ENCODE data around the gene ZNF506.
"Not testable (repeated sequence)": the region's sequence is repeated elsewhere in the genome, so short reads cannot be mapped to it uniquely, and the experiment has no call there.

ZNF506 gene

DNA sequence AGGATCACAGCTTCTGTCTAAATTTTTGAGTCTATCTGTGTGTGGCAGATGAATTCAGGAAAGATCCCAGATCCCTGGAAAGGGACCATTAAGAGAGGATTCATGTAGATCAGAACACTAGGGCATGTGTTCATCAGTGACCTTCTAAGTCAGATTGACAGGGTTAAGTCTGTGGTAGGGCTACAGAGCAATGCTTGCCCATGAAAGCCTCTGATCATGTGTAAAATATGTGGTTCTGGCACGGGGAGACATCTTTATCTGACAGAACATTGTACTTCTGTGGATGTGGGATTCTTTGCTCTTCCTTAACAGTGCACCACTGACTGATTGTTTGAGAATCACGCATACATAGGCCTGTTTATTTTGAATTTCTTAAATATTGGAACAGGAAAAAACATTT is 42.9 kb downstream of the ZNF506 start:
- DNase-seq (ENCODE audit: low read depth, low spot score), result no peak

DNA sequence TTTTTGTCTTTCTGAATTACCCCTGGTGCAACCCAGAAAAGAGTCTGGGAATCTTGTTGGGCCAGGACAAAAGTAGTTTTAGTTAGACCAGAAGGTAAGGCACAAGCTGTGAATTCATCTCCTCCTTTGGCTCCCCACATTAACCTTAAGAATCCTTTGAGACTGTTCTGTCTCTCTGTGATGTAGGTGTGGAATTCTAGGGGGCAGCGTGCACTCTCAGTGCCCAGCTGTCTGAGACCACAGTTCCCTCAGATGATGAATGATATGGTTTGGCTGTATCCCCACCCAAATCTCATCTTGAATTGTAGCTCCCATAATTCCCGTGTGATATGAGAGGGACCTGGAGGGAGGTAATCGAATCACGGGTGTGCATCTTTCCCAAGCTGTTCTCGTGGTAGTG is 43.9 kb downstream of the ZNF506 start:
- DNase-seq (ENCODE audit: low read depth, low spot score), result no peak

DNA sequence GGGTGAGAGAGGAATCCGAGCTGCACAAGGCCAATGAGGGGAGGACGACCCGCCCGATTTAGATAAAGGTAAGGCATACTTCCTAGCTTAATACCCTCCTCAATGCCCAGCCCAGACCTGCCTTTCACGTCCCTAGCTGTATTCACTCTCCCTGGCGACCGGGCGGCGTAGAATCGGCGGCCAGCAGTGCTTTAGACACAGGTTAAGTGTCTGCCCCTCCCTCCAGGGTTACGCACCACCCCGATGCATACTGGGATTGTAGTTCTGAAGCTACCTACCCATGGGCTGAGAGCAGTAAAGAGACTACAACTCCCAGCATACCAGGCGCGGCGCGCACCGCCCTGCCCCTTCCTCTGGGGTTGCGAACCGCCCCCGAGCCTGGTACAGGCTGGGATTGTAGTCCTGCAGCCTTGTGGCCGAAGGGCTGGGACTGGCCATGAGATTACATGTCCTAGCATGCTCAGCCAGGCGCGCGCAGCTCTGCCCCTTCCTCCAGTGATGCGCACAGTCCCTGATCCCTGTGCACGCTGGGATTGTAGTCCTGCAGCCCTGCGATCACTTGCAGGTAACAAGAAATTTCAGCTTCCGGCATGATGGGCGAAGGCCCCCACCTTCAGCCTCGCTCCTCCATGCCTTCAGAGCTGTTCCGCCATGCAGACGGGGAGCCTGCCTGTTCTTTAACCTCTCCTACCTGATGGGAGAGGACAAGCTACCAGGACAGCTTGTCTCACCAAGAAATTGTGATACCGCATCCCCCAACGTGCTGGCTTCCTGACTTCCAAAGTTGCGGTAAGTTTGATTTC is 45.1 kb downstream of the ZNF506 start:
- peak; percentile 100 for DNase-seq (ENCODE audit: low read depth, low spot score)

DNA sequence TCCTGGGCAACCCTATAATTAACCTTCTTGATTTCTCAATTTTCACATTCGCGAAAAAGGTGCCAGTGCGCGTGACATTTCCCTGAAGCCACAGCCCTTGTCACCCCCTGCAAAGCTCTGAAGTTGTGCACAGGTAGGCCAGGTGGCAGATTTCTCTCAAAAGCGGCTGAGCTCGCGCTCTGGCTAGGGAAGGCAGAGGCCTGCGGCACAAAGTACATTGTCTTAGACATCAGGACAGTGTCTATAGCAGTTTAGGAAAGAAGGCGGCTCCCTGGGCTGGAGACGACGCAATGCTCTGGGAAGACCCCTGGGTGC is 45.7 kb downstream of the ZNF506 start:
- no peak for DNase-seq (ENCODE audit: low read depth, low spot score)

DNA sequence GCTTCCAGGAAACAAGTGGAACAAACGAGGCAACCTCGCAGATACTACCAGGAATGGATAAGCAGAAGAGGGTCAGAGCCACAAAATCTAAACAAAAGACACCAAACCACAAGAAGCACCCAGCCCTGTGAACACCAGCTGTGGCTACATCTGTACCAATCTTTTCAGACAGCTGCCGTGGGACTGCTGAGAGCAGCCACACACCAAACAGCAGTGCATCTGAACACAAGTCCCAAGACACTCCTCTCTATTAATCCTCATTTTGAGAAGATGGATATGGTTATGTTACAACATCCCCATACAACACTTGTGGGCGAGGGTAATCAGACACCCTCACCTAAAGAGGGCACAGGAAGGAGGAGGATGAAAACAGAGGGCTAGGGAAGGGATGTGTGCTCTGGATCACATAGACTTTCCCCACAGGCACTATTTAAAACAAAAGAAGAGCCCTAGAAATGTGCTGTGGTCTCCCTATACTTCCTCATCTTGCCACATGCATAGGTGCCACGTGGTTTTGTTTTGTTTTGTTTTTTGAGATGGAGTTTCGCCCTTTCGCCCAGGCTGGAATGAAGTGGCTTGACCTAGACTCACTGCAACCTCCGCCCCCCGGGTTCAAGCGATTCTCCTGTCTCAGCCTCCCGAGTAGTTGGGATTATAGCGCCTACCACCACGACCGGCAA is 47.1 kb downstream of the ZNF506 start:
- DNase-seq (ENCODE audit: low read depth, low spot score), result no peak

DNA sequence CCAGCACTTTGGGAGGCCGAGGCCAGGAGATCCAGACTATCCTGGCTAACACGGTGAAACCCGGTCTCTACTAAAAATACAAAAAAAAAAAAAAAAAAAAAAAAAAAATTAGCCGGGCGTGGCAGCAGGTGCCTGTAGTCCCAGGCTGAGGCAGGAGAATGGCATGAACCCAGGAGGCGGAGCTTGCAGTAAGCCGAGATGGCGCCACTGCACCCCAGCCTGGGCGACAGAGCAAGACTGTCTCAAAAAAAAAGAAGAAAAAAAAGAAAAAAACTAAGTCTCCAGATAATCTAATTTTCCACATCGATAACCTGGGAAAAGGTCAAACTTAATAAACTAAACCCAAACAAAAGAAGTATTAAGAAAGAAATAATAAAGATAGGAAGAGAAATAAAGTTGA is 49.6 kb downstream of the ZNF506 start:
- not testable (repeated sequence) for DNase-seq (ENCODE audit: low read depth, low spot score)

DNA sequence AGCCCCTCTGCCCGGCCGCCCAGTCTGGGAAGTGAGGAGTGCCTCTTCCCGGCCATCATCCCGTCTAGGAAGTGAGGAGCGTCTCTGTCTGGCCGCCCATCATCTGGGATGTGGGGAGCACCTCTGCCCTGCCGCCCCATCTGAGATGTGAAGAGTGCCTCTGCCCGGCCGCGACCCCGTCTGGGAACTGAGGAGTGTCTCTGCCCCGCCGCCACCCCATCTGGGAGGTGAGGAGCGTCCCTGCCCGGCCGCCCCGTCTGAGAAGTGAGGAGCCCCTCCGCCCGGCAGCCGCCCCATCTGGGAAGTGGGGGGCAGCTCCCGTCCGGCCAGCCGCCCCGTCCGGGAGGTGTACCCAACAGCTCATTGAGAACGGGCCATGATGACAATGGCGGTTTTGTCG is 51.6 kb downstream of the ZNF506 start:
- DNase-seq (ENCODE audit: low read depth, low spot score), result not testable (repeated sequence)

DNA sequence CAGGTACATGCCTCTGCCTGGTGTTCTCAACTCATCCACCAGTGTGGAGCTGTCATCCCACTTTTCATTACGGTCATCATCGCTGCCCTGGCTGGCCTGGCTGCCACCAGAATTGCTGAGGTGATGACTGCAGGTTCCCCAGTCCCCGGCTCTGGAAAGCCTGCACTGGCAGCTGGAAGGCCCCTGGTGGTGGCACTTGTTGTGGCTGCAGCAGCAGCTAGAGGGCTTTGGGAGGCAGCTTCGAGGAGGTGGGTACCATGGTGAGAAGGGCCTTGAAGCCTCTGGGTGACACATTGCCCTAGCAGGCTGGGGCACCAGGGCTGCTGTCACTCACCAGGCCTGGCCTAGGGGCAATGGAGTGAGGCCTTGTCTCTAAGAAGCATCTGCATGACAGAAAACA is 63.4 kb downstream of the ZNF506 start:
- DNase-seq (ENCODE audit: low read depth, low spot score), result no peak

DNA sequence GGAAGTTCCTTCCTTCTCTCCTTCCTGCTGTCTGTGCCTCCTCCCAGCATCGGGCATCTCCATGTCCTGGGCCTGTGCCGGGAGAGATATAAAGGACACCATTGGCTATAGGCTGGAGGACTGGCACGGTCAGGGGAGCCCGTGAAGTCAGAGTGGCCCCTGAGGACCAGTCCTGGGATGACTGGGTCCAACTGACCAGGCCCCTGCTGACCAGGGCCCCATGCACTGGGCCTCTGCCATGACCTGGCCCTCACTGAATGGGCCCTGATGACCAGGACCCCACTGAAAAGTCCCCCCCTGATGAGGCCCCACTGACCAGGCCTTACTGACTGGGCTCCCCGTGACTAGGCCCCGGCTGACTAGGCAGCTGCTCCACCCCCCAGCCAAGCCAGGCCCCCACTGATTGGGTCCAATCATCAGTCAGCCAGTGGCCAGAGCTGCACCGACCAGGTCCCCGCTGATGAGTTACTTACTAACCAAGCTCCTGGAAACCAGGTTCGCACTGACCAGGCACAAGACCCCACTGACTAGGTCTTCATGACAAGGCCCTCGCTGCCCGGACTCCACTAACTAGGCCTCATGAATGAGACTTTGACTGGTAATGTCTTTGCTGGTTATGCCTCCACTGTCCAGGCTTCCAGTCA is 68.7 kb downstream of the ZNF506 start:
- DNase-seq (ENCODE audit: low read depth, low spot score), result no peak

DNA sequence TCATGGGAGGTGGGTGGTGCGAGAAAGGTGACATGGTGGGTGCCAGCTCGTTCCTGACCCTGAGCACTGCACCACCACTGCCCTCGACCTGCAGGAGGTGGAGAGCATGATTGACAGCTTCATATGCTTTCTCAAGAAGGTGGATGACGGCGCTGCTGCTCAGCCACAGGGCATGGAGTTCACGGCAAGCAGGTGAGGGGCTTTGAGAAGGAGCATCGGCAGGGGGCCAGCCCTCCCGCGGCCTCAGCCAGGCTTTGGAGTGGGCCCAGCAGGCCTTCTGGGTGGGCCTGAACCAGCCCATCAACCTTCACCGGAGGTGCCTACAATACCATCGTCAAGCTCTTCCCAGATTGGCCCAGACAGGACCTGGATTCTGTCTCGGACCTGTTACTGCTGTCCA is 69.7 kb downstream of the ZNF506 start:
- no peak for DNase-seq (ENCODE audit: low read depth, low spot score)

DNA sequence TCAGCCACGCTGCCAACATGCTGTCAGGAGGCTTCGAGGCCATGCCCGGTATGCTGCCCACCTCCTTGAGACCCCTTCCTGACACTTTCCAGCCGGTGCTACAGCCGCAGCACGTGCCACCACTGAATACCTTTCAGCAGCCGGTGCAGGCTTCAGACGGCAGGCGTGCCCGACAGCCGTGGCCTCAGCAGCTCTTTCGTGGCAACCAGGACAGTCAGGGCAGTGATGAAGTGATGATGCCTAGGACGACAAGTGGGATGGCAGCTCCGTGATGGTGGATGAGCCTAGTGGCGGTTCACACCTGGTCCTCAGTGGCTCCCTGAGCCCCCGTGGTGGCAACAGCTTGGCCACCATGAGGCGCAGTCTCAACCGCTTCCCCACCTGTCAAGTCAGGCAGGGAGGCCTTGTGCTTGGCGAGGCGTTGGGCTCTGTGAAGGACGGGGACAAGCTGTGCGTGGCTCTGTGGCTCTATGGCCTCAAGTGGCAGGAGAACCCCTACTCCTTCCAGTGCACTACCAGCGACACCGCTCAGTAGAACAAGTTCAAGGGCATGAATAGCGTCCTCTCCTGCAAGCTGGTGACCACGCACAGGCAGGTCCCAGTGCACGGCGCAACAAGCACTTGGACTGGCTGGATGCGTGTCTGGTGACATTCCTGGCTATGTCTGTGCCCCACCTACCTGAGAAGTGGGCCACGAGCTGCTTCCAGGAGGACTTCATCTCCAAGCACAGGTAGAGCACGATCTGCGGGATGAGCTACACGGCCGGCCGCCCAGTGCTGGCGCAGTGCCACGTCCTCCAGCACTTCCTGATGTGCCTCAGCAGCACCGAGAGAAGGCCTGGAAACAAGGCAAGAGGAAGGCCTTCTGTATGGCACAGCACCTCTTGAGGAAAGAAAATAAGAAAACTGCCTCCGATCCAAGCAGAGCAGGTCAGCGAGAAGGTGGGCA is 70.4 kb downstream of the ZNF506 start:
- no peak for DNase-seq (ENCODE audit: low read depth, low spot score)

DNA sequence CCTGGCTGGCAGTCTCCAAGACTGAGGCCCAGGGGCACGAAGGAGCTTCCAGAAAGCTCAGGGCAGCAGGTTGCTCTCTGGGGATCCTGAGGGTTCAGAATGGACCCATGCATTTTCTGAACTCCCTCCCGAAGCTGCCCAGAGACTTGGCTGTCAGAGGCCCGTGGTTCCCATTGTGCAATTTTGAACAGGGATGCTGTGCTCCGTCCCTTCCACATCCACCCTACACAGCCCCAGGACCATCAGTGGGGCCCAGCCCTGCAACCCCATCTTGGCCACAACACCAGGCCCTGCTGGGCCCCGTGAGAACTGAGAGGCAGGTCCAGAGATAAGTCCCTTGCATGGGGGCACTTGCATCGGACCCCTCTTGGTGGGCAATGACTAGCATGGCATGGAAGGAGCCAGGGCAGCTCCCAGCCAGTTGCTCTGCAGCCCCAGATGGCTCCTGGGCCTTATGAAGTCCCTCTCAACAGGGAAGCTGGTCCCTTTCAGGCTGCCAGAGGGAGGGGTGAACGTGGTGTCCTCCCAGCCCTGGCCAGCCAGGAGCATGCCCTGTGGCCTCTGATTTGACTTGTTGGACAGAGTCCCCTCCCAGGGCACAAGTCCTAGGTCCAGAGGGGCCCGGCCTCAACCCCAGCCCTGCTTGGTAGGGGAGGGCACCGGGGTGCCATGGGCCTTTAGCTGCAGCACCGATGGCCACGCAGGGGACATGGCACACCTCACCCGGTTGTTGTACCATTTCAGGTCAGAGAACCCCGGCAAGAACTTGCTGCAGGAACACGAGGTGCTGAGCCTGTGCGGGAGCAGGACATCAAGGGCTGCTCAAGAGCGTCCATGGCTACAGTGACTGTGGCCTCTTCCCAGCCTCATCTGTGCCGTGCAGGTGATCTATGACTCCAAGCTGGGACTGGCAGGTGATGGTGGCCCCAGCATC is 71.4 kb downstream of the ZNF506 start:
- no peak for DNase-seq (ENCODE audit: low read depth, low spot score)

DNA sequence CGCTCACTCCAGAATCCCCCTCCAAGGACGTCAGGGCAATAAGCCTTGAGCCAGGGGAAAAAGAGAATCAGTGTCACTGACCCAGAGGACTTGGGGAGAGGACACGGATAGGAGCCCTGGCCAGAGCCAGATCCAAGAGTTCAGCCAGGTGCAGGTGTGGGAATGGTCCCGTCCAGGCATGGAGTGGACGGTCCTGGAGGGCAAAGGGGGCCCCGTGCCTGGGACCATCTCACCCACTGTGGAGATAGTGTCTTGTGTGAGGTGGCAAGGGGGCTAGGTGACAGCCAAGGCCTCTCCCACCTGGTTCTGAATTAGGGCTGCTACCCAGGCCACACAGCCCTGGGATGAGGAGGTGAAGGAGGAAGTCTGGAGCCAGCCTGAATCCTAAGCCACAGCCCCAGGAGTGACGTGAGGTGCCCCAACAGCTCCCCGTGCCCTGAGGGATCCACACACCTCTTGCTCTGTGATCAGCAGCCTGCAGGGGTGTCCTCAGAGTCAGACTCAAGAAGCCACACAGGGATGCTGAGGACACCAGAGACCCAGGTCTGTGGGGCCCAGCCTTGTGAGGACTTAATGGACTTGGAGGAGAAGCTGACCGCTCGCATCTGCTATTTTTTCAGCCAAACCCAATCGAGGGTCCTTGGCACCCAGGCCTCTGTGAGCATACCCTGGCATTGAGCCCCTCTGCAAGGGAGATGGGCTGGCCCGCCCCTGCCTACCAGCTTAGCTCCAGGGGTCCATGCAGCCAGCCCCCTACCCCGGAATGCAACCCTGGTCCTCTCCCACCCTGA is 72.2 kb downstream of the ZNF506 start:
- DNase-seq (ENCODE audit: low read depth, low spot score), result no peak

DNA sequence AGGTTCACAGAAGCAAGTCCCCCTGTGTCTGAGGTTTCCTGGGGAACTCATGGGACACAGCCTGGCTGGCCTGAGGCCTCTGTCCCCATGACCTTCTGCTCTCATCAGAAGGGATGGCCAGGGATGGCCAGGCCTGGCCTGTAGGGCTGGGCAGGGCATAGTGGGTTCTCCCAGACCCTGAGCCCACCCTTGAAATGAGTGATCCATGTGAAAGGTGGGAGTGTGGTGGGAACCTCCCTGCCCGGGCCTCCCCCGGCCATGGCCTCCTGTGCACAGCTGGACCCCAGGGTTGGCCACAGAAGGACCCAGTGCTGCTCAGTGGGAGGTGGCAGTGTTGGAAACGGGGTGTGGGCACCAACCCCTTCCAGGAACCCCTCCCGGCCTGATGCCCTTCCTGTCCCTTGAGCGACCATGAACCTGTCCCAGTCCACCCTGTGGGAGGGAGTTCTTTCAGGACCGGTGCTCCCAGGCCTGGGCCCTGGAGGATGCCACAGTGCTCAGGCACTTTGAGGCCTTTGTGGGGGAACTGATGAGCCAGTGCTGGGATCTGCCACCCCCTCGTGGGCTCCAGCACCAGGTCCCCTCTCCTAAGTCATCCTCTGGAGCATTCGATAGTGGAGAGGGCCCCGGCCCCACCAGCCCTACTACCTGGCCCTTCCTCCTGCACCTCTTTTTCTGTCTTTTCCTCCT is 73.2 kb downstream of the ZNF506 start:
- no peak for DNase-seq (ENCODE audit: low read depth, low spot score)

DNA sequence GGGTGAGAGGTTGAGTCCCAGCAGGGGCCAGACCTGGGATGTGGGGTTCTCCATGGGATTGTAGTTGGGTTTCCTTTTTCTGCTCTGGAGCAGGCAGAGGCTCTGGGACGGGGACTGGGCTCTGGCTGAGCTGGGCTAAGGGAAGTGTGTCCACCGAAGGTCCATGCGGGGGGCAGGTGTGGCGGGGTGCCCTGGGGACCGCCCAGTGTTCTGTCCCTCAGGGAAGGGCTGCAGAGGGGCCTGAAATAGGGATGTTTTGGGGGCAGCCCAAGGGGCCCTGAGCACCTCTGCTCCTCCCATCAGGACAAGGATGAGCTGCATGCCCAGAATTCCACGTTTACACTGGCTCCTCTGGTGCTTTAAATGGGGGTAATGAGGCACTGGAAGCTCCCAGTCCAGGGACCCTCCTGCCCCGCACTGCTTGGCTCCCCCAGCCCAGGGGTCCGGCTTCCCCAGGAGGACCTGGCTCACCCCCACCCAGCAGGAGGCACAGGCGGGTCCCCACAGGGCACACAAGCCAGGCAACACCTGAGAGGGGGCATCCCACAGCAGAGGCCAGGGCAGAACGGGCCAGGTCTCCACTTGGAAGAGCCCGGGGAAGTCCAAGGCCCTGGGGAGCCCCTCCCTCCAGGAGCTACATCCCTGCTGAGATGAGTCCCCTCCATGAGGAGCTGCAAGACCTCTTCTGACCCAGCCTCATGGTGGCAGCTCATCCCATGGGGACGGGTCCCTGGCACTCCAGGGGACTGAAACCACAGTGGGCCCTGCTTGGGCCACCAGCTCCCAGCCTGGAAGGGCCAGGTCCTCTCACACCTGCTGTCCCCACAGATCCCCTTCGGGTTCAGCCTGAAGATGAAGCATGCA is 74.0 kb downstream of the ZNF506 start:
- no peak for DNase-seq (ENCODE audit: low read depth, low spot score)

DNA sequence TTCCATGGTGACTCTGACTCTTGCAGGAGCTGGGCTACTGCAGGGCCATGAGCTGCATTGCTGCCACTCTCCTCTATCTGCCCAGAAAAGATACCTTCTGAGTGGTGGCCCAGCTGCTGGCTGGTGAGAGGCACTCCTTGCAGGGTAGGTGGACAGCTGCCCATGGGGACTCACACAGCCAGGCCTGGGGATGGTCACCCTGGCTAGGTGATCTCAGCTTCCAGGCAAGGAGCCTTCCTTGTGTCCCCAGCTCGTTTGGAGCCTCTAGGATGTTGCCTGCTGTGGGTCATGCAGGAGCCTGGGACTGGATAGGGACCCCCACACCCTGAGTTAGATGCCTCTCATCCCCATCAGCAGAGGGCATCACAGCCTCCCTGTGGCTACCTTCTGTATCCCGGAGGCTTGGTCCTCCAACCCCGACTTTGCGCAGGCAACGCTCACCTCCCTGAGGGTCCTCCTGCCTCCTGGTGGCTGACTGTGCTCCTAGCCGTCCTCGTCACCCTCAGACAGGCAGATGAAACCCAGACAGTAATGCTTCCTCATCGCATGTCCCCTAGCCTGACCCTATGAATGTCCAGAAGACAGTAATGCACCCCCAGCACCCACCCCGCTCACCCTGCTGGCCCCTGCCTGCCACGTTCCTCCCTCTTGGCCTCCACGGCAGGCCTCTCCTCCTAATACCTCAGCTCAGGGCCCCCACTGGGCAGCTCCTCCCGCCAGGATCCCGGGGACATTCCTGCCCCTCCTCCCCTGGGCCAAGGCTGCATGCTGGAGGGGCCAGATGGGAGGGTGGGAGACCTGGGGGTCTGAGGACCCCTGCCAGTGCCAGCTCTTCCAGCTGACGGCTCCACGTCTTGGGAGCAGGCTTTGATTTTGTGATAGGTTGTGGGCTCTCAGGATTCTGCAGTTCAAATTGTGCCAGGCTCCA is 75.0 kb downstream of the ZNF506 start:
- DNase-seq (ENCODE audit: low read depth, low spot score), result no peak
